Mesothelial cell of epicardium (in vitro differentiated cells): ENCODE measurements around the gene SLC36A1. TPM values are rescaled to one million over a fixed set of nuclear protein-coding genes. Genes with fewer than 3 reads are reported as not detected.
A peak's percentile ranks its signal among the peaks of the same experiment; 100 is the strongest.

Source experiments
- DNase-seq, 2 experiments: peaks; one replicate each; pipeline ENCODE4 v3.0.0; 2021; ENCODE audit warnings: low spot score in 2 of 2; ENCODE audit not compliant: unreplicated experiment in 2 of 2
- H3K27ac Mint-ChIP-seq: 2 replicates; pipeline ENCODE4 v1.8.0; 2021; ENCODE audit warnings: mixed read lengths
- H3K27me3 Mint-ChIP-seq: 2 replicates; pipeline ENCODE4 v1.8.0; 2021; ENCODE audit warnings: low read depth, mixed read lengths
- H3K36me3 Mint-ChIP-seq: 2 replicates; pipeline ENCODE4 v1.8.0; 2021; ENCODE audit warnings: mixed read lengths
- H3K4me1 Mint-ChIP-seq: 2 replicates; pipeline ENCODE4 v1.8.0; 2021; ENCODE audit warnings: mixed read lengths
- H3K4me3 Mint-ChIP-seq: 2 replicates; pipeline ENCODE4 v1.8.0; 2021; ENCODE audit warnings: mild to moderate bottlenecking, moderate library complexity, mixed read lengths
- H3K9me3 Mint-ChIP-seq: 2 replicates; pipeline ENCODE4 v1.8.0; 2021; ENCODE audit warnings: mixed read lengths
- CTCF ChIP-seq: fragments of 200-600 bp; sonication (generic); IDR thresholded peaks from one replicate; pipeline ENCODE4 v1.5.0; 2021; ENCODE audit warnings: antibody characterized with exemption; ENCODE audit not compliant: unreplicated experiment
- total RNA-seq: library from RNA; stranded (reverse); gene quantifications from 3 replicates; pipeline ENCODE4 v1.2.1, GENCODE V29; 2021

Gene SLC36A1
- total RNA-seq, 1 donor from 2014 or later, result 14.7 TPM

- peak; percentile 47 for TF ChIP-seq CTCF
- no peaks in the 10 kb centered on the region for H3K9me3 Mint-ChIP-seq
- DNase-seq, result no peak
Observed at GRCh38 chr5:151463137-151464029, 16.0 kb downstream of the SLC36A1 start.

GRCh38 chr5:151464101-151464500, 16.7 kb downstream of the SLC36A1 start:
- no peaks in the 10 kb centered on the region for H3K27me3 Mint-ChIP-seq
- TF ChIP-seq CTCF, result no peak
- H3K4me3 Mint-ChIP-seq, result no peak overlapping the region
- no peak overlapping the region for H3K27ac Mint-ChIP-seq
- H3K36me3 Mint-ChIP-seq, result peaks cover 23% of the 10 kb centered on the region
- no peak for DNase-seq
- no peaks in the 10 kb centered on the region for H3K9me3 Mint-ChIP-seq
- H3K4me1 Mint-ChIP-seq, result peaks cover 10% of the 10 kb centered on the region

More at GRCh38 chr5:151463137-151464029, 16.0 kb downstream of the SLC36A1 start:
- peaks cover 10% of the 10 kb centered on the region for H3K4me1 Mint-ChIP-seq
- peaks cover 23% of the 10 kb centered on the region for H3K36me3 Mint-ChIP-seq
- H3K4me3 Mint-ChIP-seq, result no peak overlapping the region
- H3K27me3 Mint-ChIP-seq, result no peaks in the 10 kb centered on the region
- no peak overlapping the region for H3K27ac Mint-ChIP-seq

- Mint-ChIP-seq H3K9me3 (no peaks in the 10 kb centered on the region), H3K36me3 (peaks cover 23% of the 10 kb centered on the region), H3K27me3 (no peaks in the 10 kb centered on the region), H3K4me3 (no peak overlapping the region), H3K27ac (no peak overlapping the region), H3K4me1 (peaks cover under 1% of the 10 kb centered on the region)
- no peak for DNase-seq
- TF ChIP-seq CTCF, result no peak
Observed at GRCh38 chr5:151465476-151465875, 18.1 kb downstream of the SLC36A1 start.

GRCh38 chr5:151467576-151467975, 20.2 kb downstream of the SLC36A1 start:
- Mint-ChIP-seq H3K27ac (no peak overlapping the region), H3K27me3 (no peaks in the 10 kb centered on the region), H3K36me3 (peaks cover 23% of the 10 kb centered on the region), H3K4me3 (no peak overlapping the region), H3K4me1 (no peaks in the 10 kb centered on the region), H3K9me3 (no peaks in the 10 kb centered on the region)
- no peak for DNase-seq
- TF ChIP-seq CTCF, result no peak

- Mint-ChIP-seq H3K4me1 (no peaks in the 10 kb centered on the region), H3K36me3 (peaks cover 26% of the 10 kb centered on the region), H3K27me3 (no peaks in the 10 kb centered on the region), H3K27ac (no peak overlapping the region), H3K4me3 (no peak overlapping the region), H3K9me3 (no peaks in the 10 kb centered on the region)
- TF ChIP-seq CTCF, result no peak
- DNase-seq, result no peak
Observed at GRCh38 chr5:151469386-151469785, 22.0 kb downstream of the SLC36A1 start.
